ENCODE measurements around the gene PHC2.

PHC2 gene

GRCh38 chr1:33360367-33360766 lies 70.5 kb downstream of the PHC2 start:
- H3K4me3 ChIP-seq (ENCODE audit: low read length), result no peak overlapping the region
- no peak for DNase-seq (ENCODE audit: low read depth, low spot score)

DNA sequence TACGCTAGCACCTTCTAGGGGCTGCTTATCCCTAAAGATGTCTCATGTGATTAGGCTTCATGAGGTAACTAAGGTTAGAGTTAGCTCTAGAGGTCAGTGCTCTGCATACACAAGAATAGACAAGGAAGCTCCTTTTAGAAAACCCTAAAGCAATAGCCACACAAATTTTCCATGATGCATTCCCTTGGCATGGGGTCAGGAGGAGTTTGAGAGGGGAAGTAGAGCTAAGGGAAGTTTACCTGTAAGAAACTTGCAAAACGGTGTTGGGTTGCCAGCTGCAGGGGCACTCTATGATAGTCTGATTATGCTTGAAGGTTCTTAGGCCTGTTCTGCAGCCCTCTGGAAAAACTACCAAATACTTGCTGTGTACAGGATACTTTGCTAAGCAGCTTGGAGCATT lies 71.0 kb downstream of the PHC2 start:
- no peak for DNase-seq (ENCODE audit: low read depth, low spot score)
- no peak overlapping the region for H3K4me3 ChIP-seq (ENCODE audit: low read length)

- DNase-seq (ENCODE audit: low read depth, low spot score), result no peak
- no peak overlapping the region for H3K4me3 ChIP-seq (ENCODE audit: low read length)
These were observed 71.9 kb downstream of the PHC2 start for GRCh38 chr1:33358795-33359503.

- DNase-seq (ENCODE audit: low read depth, low spot score), result no peak
- no peak overlapping the region for H3K4me3 ChIP-seq (ENCODE audit: low read length)
These were observed 72.6 kb downstream of the PHC2 start for GRCh38 chr1:33358114-33358794.

DNA sequence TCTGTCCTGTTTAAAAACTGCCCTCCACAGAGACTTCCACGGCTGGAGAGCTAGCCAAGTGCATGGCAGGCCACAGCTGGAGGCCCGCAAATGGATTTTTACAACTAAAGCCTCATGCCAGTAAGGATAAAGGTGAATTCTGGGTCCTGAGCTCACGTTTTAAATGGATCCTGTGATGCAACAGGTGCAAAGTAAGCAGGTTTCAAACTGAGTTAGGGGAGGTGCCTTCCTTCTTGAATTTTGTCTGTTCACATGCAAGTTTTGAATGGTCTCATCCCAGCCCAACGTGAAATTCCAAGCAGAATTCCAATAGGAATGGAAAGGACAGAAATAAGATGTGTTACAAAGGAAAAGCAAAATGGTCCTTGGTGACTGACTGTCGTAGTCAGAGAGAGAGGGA lies 73.8 kb downstream of the PHC2 start:
- H3K4me3 ChIP-seq (ENCODE audit: low read length), result no peak overlapping the region
- DNase-seq (ENCODE audit: low read depth, low spot score), result no peak

DNA sequence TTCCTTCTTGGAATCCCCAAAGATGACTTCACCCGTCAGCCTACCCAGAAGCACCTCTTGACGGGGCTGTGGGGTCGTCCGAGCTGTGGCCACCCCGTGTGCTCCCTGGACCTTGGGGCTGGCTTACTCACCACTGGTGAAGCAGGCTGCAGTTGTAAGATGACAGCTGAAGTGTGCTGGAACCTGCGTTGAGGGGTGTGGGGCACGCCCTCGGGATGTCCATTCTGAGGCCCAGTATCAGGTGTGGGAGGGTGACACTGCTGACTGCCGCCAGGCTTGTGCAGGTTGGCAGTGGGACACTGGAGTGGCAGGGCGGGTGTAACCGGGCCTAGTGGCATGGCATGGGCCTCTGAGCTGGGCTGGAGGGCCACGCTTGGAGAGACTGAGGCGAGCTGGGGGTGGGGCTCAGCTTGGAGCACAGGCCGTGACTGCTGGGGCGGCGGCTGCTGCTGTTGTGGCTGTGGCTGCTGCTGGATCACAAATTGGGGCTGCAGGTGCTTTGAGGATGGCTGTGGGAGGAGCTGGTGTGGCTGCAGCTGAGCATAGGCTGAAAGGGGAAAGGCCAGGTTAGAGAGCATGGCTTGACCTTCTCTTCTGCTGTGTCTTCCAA lies 76.1 kb downstream of the PHC2 start:
- H3K4me3 ChIP-seq (ENCODE audit: low read length), result no peak overlapping the region
- DNase-seq (ENCODE audit: low read depth, low spot score), result no peak

DNA sequence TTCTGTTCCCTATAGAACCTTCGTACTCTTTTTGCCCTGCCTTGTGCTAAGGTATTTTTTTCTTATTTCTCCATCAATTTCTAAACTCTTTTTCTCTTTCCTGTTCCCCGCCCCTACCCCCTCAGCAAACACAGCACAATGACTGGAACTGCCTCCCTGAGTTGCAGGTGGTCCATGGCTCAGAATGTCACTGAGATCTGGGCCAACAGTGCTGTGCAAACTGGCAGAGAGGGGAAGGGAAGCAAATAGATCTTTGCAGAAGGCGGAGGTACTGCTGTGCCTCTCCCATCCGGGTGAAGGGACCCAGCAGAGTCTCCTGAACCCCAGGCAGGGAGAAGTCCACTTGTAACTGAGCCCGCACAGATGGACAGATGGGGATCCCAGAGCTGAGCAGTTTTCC lies 77.4 kb downstream of the PHC2 start:
- no peak overlapping the region for H3K4me3 ChIP-seq (ENCODE audit: low read length)
- no peak for DNase-seq (ENCODE audit: low read depth, low spot score)

- H3K4me3 ChIP-seq (ENCODE audit: low read length), result no peak overlapping the region
- DNase-seq (ENCODE audit: low read depth, low spot score), result no peak
These were observed 79.6 kb downstream of the PHC2 start for GRCh38 chr1:33351281-33351660.

GRCh38 chr1:33350611-33351280 lies 80.1 kb downstream of the PHC2 start:
- H3K4me3 ChIP-seq (ENCODE audit: low read length), result peak overlapping the region; percentile 76
- no peak for DNase-seq (ENCODE audit: low read depth, low spot score)

DNA sequence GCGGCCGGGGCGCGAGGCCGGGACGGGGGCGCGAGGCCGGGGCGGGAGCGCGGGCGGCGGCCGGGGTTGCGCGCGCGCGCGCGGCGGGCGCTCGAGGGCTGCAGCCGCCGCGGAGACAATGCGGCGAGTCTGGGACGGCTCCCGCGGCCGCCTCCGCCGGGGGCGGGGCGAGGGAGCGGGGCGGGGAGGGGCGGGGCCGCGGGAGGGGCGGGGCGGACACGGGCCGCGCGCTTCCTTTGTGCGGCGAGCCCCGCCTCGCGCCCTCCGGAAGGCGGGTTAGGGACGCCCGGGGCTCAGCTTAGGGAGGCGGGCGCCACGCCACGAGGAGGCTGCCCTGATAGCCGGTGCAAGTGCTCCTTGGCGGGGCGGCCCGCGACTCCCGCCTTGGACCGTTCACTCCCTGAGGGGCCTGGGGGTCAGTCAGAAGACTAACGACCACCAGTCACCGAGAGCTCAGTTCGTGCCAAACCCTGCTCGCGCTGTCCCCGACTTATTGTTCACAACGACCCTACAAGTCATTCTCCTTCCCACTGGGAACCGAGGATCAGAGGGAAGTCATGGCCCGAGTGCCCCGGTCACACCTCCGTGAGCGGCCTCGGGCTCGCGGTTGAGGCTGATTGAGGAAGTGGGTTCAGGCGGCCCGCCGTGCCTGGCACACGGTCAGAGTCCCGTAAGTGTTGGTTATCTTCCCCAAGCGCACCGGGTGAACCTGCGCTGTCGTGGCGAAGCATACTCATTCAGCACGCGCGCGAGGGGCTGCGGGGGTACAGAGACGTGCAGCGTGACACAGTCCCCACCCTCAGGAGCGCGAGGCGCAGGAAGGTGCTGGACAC lies 80.9 kb downstream of the PHC2 start:
- DNase-seq (ENCODE audit: low read depth, low spot score), result peak; percentile 64
- H3K4me3 ChIP-seq (ENCODE audit: low read length), result peak overlapping the region; percentile 76

DNA sequence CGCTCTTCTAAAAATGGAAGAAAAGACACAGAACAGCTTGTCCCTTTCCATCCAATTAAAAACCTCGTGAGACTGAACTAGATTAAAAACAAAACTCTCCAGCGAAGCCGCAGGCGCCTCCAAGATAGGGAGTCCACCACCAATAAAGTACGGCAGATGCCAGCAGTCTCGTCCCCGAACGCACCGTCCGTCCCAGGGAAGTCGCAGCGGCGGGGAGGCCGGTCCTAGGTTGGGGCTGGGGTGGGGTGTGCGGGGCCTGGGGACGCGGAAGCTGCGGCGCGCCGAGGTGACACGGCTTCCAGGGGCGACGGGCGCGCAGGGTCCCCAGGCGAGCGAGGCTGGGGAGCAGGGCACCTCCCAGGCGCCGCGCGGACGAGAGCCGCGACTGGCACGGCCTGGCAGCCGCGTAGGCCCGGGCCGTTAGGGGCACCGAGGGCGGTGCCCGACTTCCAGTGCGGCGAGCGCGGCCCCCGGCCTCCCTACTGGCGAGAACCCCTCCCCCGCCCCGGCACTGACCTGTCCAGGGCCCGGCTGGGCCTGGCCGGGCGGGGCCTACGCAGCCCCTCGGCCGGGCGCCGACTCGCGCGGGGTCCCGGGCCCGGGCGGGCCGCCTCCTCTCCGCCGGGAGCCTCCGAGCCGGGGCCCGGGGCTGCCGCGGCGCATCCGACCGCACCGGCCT lies 81.7 kb downstream of the PHC2 start:
- H3K4me3 ChIP-seq (ENCODE audit: low read length), result peak overlapping the region; percentile 69
- no peak for DNase-seq (ENCODE audit: low read depth, low spot score)

- H3K4me3 ChIP-seq (ENCODE audit: low read length), result peak overlapping the region; percentile 69
- no peak for DNase-seq (ENCODE audit: low read depth, low spot score)
These were observed 82.2 kb downstream of the PHC2 start for GRCh38 chr1:33348676-33349080.

- H3K4me3 ChIP-seq (ENCODE audit: low read length), result peak overlapping the region; percentile 69
- DNase-seq (ENCODE audit: low read depth, low spot score), result no peak
These were observed 82.7 kb downstream of the PHC2 start for GRCh38 chr1:33348194-33348593.

- H3K4me3 ChIP-seq (ENCODE audit: low read length), result no peak overlapping the region
These were observed 83.3 kb downstream of the PHC2 start for GRCh38 chr1:33347650-33347992.

GRCh38 chr1:33346927-33347649 lies 83.8 kb downstream of the PHC2 start:
- peak; percentile 37 for DNase-seq (ENCODE audit: low read depth, low spot score)

More at GRCh38 chr1:33347650-33347992, 83.3 kb downstream of the PHC2 start:
- no peak for DNase-seq (ENCODE audit: low read depth, low spot score)

DNA sequence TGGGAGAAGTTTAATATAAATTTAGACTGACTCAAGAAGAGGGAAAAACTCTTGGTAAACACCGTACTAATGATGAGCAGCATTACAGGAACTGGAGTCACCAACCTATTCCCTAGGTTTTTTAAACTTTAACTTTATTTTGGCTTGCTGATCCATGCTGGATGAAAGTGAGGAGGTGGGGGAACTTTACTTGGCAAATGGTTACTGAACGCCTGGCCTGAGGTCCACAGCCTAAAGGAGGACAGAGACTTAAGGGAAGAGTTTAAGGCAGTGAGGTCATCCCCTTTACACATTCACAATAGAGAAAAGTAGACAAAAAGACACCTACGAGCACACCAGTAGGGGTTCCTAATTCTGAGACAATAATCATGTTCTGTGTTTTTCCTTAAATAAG lies 84.4 kb downstream of the PHC2 start:
- DNase-seq (ENCODE audit: low read depth, low spot score), result no peak
- H3K4me3 ChIP-seq (ENCODE audit: low read length), result no peak overlapping the region

More at GRCh38 chr1:33346927-33347649, 83.8 kb downstream of the PHC2 start:
- H3K4me3 ChIP-seq (ENCODE audit: low read length), result no peak overlapping the region

DNA sequence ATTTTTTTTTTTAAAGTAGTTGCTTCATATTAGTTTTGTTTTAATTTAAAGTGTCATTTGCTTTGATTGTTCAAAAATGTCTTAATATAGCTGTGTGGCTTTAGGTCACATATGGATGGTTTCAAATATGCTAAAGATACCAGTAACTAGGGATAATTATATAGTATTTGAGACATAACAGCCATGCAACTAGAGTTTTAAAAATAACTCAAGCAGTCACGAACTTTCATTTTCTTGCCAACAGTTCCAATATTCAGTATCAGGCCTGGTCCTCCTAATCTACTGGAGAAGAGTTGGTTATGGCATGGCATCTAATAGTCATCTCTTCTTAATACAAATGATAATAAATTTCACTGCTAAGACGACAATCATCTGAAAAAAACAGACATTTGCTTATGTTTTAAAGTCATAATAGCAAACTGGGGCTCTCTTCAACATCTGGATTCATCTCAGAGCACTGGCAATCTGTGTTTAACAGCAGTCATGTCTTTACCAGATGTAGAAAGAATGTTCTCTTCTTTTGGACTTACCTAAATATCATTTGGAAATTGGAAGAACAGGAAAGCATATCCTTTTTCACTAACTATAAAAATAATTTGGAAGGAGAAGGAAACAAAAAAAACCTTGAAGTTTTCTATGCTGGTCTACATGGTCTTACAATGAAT lies 85.9 kb downstream of the PHC2 start:
- H3K4me3 ChIP-seq (ENCODE audit: low read length), result no peak overlapping the region
- DNase-seq (ENCODE audit: low read depth, low spot score), result no peak

- no peak overlapping the region for H3K4me3 ChIP-seq (ENCODE audit: low read length)
- DNase-seq (ENCODE audit: low read depth, low spot score), result no peak
These were observed 87.4 kb downstream of the PHC2 start for GRCh38 chr1:33343539-33343938.

Data from Jurkat, Clone E6-1 (cell line).